Measurements from ENCODE around the gene TTLL10.

The TTLL10 gene

GRCh38 chr1:1206376-1206965, 32.8 kb downstream of the TTLL10 start, which contains the start of gene TNFRSF18:
Gene TNFRSF18 (minus strand): TSS chr1:1206592. CDS start chr1:1206571, 21 bp downstream.
- DNase-seq (ENCODE audit: low spot score) = no peak

- DNase-seq (ENCODE audit: low spot score) = no peak
Measured at GRCh38 chr1:1206966-1207531, 33.4 kb downstream of the TTLL10 start.

- no peak for DNase-seq (ENCODE audit: low spot score)
Measured at GRCh38 chr1:1207571-1207892, 33.9 kb downstream of the TTLL10 start.

GRCh38 chr1:1208713-1209433, 35.2 kb downstream of the TTLL10 start:
- DNase-seq (ENCODE audit: low spot score) = no peak

- DNase-seq (ENCODE audit: low spot score) = no peak
Measured at GRCh38 chr1:1210726-1211540, 37.3 kb downstream of the TTLL10 start.

- no peak for DNase-seq (ENCODE audit: low spot score)
Measured at GRCh38 chr1:1211541-1212441, 38.1 kb downstream of the TTLL10 start.

- no peak for DNase-seq (ENCODE audit: low spot score)
Measured at GRCh38 chr1:1212780-1213344, 39.2 kb downstream of the TTLL10 start.

GRCh38 chr1:1213345-1214265, 39.9 kb downstream of the TTLL10 start, which contains the start of gene TNFRSF4:
Gene TNFRSF4 (minus strand): TSS chr1:1214153. CDS start chr1:1214127, 26 bp downstream.
- no peak for DNase-seq (ENCODE audit: low spot score)

- DNase-seq (ENCODE audit: low spot score) = no peak
Measured at GRCh38 chr1:1215080-1215676, 41.5 kb downstream of the TTLL10 start.

- no peak for DNase-seq (ENCODE audit: low spot score)
Measured at GRCh38 chr1:1215881-1216605, 42.4 kb downstream of the TTLL10 start.

GRCh38 chr1:1216770-1217620, 43.3 kb downstream of the TTLL10 start:
- no peak for DNase-seq (ENCODE audit: low spot score)

- DNase-seq (ENCODE audit: low spot score) = no peak
Measured at GRCh38 chr1:1217621-1218523, 44.2 kb downstream of the TTLL10 start.

GRCh38 chr1:1218524-1219200, 45.0 kb downstream of the TTLL10 start:
- DNase-seq (ENCODE audit: low spot score) = no peak

- no peak for DNase-seq (ENCODE audit: low spot score)
Measured at GRCh38 chr1:1219341-1219740, 45.7 kb downstream of the TTLL10 start.

- DNase-seq (ENCODE audit: low spot score) = no peak
Measured at GRCh38 chr1:1220197-1220596, 46.5 kb downstream of the TTLL10 start.

GRCh38 chr1:1221887-1222574, 48.4 kb downstream of the TTLL10 start:
- DNase-seq (ENCODE audit: low spot score) = no peak

Data from COLO829 (cell line).